Measurements from ENCODE around the gene CACNG5.

Gene CACNG5

GRCh38 chr17:66807182-66807581, 27.7 kb upstream of the CACNG5 start:
- no peak for DNase-seq (ENCODE audit: extremely low spot score)
- TF ChIP-seq, protein P1, sequence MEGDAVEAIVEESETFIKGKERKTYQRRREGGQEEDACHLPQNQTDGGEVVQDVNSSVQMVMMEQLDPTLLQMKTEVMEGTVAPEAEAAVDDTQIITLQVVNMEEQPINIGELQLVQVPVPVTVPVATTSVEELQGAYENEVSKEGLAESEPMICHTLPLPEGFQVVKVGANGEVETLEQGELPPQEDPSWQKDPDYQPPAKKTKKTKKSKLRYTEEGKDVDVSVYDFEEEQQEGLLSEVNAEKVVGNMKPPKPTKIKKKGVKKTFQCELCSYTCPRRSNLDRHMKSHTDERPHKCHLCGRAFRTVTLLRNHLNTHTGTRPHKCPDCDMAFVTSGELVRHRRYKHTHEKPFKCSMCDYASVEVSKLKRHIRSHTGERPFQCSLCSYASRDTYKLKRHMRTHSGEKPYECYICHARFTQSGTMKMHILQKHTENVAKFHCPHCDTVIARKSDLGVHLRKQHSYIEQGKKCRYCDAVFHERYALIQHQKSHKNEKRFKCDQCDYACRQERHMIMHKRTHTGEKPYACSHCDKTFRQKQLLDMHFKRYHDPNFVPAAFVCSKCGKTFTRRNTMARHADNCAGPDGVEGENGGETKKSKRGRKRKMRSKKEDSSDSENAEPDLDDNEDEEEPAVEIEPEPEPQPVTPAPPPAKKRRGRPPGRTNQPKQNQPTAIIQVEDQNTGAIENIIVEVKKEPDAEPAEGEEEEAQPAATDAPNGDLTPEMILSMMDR (IDR thresholded peaks at IDR 0.05; ENCODE audit: control extremely low read depth, extremely low read depth, low read depth, missing control alignments): no peak
- ChIA-PET POLR2A (no interaction called here), CTCF (no interaction called here)

GRCh38 chr17:66809408-66809807, 25.5 kb upstream of the CACNG5 start:
- no peak for DNase-seq (ENCODE audit: extremely low spot score)
- CTCF ChIA-PET: no interaction called here
- POLR2A ChIA-PET: no interaction called here

GRCh38 chr17:66810951-66811682, 23.8 kb upstream of the CACNG5 start:
- TF ChIP-seq, protein P1 (IDR thresholded peaks at IDR 0.05; ENCODE audit: control extremely low read depth, extremely low read depth, low read depth, missing control alignments): no peak
- ChIA-PET POLR2A (no interaction called here), CTCF (no interaction called here)
- DNase-seq (ENCODE audit: extremely low spot score): no peak

More at GRCh38 chr17:66809408-66809807, 25.5 kb upstream of the CACNG5 start:
- TF ChIP-seq, protein P1 (IDR thresholded peaks at IDR 0.05; ENCODE audit: control extremely low read depth, extremely low read depth, low read depth, missing control alignments): no peak

- ChIA-PET POLR2A (no interaction called here), CTCF (no interaction called here)
- no peak for DNase-seq (ENCODE audit: extremely low spot score)
- TF ChIP-seq, protein P1 (IDR thresholded peaks at IDR 0.05; ENCODE audit: control extremely low read depth, extremely low read depth, low read depth, missing control alignments): no peak
These were observed 23.2 kb upstream of the CACNG5 start for GRCh38 chr17:66811683-66812054.

DNA sequence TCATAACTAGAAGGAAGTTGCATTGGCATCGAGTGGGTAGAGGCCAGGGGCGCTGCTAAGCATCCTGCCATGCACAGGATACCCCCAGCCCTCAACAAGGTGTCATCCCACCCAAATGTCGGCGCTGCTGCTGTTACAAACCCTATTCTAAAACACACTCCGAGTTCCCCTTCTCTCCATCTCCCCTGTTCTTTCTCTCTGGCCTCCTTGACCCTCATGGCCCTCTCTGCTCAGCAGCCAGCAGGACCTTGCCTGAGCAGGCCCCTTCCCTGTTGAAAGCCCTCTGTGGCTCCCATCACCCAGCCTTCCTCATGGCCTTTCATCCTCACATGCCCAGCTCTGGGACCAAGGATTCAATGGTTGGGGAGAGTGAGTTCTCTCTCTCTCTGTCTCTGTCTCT, 22.3 kb upstream of the CACNG5 start:
- POLR2A ChIA-PET: no interaction called here
- DNase-seq (ENCODE audit: extremely low spot score): no peak
- CTCF ChIA-PET: no interaction called here
- TF ChIP-seq, protein P1 (IDR thresholded peaks at IDR 0.05; ENCODE audit: control extremely low read depth, extremely low read depth, low read depth, missing control alignments): no peak

- TF ChIP-seq, protein P1 (IDR thresholded peaks at IDR 0.05; ENCODE audit: control extremely low read depth, extremely low read depth, low read depth, missing control alignments): no peak
- CTCF ChIA-PET: no interaction called here
These were observed 21.6 kb upstream of the CACNG5 start for GRCh38 chr17:66813296-66813695.

More at GRCh38 chr17:66813296-66813695, 21.6 kb upstream of the CACNG5 start:
- POLR2A ChIA-PET: no interaction called here
- no peak for DNase-seq (ENCODE audit: extremely low spot score)

Measured in GM10248 (cell line).